Stimulated activated CD4-positive, alpha-beta T cell treated with anti-CD3 and anti-CD28 coated beads, Interleukin-4, amount 100 ng/mL, for 24 hours (primary cell): ENCODE data around the gene TSTD2.

Experiments used
- DNase-seq: peaks from one replicate; pipeline ENCODE4 v3.0.0-alpha.2; 2020

The TSTD2 gene

GRCh38 chr9:97560851-97561250 is 72.3 kb downstream of the TSTD2 start:
- no peak for DNase-seq

GRCh38 chr9:97560154-97560553 is 73.0 kb downstream of the TSTD2 start:
- no peak for DNase-seq

DNA sequence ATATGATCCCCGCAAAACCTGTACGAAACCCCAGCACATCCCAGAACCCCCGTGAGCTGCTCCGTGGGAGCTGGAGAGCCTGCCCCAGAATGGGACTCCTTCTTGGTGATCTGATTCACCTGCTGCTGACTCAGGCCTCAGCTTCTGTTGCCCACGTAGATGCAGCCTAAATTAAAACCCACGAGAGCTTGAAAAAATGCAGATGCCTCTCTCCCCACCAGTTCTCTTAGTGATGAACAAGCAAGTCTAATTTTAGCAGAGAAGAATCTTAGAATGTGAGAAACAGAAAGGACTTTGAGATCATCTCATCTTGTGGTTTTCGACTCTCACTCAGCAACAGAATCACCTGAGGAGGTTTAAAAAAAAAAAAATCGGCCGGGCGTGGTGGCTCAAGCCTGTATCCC is 74.1 kb downstream of the TSTD2 start:
- DNase-seq, result no peak

- no peak for DNase-seq
These were observed 74.5 kb downstream of the TSTD2 start for GRCh38 chr9:97558701-97559101.

DNA sequence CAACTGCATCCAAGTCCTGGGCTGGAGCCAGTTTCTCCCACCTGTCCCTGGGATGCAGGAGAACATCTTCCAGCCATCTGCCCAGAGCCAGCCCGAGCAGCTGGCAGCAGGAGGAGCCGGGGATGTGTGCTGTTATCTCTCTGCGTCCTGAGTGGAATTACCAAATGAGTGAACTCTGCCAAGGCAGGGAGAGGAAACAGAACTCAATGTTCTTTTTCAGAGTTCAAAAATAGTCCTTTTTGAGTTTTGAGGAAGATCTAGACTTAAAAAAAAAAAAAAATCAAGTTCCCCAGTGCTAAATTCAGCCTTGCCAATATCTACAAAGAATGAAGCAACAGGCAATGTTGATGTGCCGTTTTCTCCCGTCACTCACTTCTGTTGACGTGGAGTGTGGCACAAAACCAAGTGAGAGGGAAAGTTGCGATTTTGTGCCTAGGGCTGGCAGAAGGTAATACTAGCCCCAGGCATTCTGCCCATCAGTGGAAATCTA is 75.5 kb downstream of the TSTD2 start:
- no peak for DNase-seq

DNA sequence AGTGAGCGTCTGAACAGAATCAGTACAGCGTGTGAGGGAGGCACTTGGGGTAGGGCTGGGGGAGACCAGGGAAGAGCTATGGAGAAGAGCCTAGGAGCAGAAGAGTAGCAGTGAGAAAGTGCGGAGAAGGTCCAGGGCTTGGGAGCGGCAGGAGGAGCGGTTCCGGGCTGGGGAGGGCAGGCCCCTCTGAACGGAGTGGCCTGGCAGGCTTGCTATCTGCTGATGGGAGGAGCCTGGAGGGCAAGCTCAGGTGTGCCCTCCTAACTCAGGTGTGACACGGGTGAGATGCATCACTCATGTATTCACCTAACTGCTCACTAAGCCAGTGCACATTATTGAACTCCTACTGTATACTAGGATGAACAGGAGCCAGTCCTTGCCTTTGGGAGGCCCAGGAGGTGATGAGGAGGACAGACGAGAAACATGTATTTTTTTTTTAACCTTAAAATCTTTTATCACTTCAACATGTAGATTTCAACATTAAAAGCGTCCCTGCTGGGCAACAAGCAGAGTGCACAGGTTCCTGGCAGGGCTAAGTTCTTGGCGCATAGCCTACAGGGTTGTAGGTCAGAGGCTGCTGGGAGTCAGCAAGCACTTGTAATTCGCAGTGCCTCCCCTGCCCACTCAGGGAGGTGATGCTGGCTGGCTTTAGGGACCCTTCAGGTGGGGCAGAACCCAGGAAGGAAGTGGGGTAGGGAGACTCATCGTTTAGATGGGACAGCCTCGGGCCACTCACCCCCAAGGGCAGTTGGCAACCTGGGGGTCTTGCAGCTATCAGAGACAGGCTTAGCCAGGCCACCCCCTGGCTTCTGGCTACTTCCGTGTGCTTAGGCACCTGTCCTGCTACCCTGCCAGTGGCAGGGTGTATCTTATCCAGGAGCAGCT is 76.2 kb downstream of the TSTD2 start:
- DNase-seq, result no peak

DNA sequence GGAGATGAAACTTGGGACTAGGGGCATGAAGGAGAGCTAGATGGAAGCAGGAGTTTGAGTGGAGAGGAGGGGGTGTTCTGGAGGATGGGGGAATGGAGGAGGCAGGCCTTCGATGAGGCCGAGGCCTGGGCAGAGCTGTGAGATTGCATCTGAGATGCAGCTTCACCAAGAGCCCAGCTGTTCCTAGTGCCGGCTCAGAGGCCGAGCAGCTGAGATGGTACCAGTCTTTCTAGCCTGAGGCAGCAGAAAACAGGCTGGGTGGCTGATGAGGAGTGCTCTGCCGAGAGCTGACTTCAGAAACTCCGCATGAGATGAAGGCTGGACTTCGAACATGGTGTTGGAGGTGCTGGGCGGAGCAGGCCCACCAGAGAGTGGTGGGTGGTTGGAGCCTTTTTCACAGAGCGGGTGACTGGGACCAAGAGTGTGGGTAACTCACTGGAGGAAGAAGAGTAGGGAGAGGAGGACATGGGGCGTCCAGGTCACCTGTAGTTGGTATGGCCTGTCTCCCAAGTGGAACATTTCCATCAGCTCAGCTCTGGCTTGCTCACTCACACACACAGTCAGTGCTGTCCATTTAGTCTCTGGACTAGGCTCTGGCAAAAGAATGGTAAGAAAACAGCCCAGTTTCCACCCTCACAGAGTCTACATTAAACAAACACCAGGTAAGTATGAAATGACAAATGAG is 77.0 kb downstream of the TSTD2 start:
- DNase-seq, result no peak

DNA sequence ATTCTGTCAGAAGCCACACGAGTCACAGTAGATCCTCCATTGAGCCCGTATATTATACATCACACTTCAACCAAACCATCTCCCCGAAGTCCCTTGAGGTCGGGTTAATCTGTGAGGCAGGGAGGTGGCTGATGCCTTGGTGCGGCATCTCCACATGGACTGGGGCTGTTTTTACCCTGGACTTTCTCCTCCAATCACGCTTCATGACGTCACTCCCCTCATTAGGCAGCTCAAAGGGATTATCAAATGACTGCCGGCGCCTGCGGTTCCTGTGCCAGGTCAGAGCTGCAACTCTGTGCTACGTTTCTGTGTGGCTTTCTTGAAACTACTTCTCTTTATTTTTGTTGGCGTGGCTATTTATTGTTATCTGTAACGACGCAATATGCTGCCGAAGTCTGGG is 78.0 kb downstream of the TSTD2 start:
- DNase-seq, result no peak

- DNase-seq, result no peak
These were observed 78.5 kb downstream of the TSTD2 start for GRCh38 chr9:97554566-97555075.

GRCh38 chr9:97553841-97554240 is 79.3 kb downstream of the TSTD2 start:
- no peak for DNase-seq

DNA sequence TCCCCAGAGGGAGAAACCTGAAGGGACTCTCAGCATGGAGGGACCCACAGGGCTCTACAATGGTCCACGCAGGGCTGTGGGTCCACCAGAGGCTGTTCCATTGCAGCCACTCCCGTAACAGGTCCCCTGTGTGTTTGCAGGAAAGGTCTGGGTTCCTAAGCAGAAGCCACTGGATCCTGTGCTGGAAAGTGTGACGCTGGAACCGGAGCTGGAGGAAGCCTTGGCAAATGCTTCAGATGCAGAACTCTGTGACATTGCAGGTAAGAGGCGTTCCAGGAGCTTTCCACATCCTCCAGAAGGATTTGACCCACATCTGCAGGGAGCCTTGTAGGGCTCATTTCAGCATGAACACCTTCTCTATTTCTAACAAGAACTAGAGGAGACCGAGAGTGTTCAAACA is 80.0 kb downstream of the TSTD2 start:
- DNase-seq, result no peak

DNA sequence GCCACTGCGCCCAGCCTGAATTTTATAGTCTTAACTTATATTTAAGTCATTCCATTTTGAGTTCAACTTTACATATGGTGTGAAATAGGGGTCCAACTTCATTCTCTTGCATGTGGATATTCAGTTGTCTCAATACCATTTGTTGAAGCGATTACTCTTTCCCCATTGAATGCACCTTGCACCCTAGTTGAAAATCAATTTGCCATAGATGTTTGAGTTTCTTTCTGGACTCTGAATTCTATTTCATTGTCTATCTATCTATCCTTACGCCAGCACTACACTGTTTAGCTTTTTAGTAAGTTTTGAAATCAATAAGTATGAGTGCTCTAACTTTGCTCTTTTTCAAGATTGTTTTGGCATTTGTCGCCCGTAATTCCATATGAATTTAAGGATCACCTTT is 81.9 kb downstream of the TSTD2 start:
- no peak for DNase-seq

GRCh38 chr9:97550386-97550785 is 82.8 kb downstream of the TSTD2 start:
- no peak for DNase-seq
